Embryonic facial prominence (tissue), 1 donor: Measurements from ENCODE around the gene CCIN.

Experiments
- DNase-seq: peaks from one replicate; pipeline ENCODE4 v3.0.0-alpha.2; 2016; ENCODE audit errors: extremely low spot score

CCIN gene

GRCh38 chr9:36140086-36141084 is 28.8 kb upstream of the CCIN start:
- DNase-seq: no peak

- no peak for DNase-seq
Measured at GRCh38 chr9:36141288-36141687, 27.9 kb upstream of the CCIN start.

GRCh38 chr9:36141761-36142160 is 27.4 kb upstream of the CCIN start:
- no peak for DNase-seq

- DNase-seq: no peak
Measured at GRCh38 chr9:36142510-36143244, 26.5 kb upstream of the CCIN start.

GRCh38 chr9:36143245-36143641 is 25.9 kb upstream of the CCIN start:
- DNase-seq: no peak

- no peak for DNase-seq
Measured at GRCh38 chr9:36144309-36145232, 24.6 kb upstream of the CCIN start.

- DNase-seq: no peak
Measured at GRCh38 chr9:36145970-36146369, 23.2 kb upstream of the CCIN start.

GRCh38 chr9:36146651-36147050 is 22.5 kb upstream of the CCIN start:
- DNase-seq: no peak

GRCh38 chr9:36147441-36148175 is 21.6 kb upstream of the CCIN start:
- no peak for DNase-seq

- no peak for DNase-seq
Measured at GRCh38 chr9:36148311-36149051, 20.7 kb upstream of the CCIN start.

- DNase-seq: no peak
Measured at GRCh38 chr9:36149197-36149596, 20.0 kb upstream of the CCIN start.

- no peak for DNase-seq
Measured at GRCh38 chr9:36150574-36151315, 18.4 kb upstream of the CCIN start.

- no peak for DNase-seq
Measured at GRCh38 chr9:36151316-36152210, 17.6 kb upstream of the CCIN start.

GRCh38 chr9:36152741-36153438 is 16.3 kb upstream of the CCIN start:
- DNase-seq: no peak

- DNase-seq: no peak
Measured at GRCh38 chr9:36153746-36154145, 15.4 kb upstream of the CCIN start.

GRCh38 chr9:36154331-36154952 is 14.7 kb upstream of the CCIN start:
- peak; percentile 54 for DNase-seq

GRCh38 chr9:36156116-36156515 is 13.1 kb upstream of the CCIN start:
- DNase-seq: no peak
